Natural killer cell (primary cell): Measurements from ENCODE around the gene ABCC12. TPM values are rescaled to one million over a fixed set of nuclear protein-coding genes. Genes with fewer than 3 reads are reported as not detected.

Experiments
- ATAC-seq, 3 donors: fragments of 150-1000 bp in 2 of 3; fragments of 200-7000 bp in 1 of 3; cut with Tn5 transposase; 1 replicate in 1 of 3; 2 replicates in 2 of 3; pipeline ENCODE4 v1.10.0; 2021; ENCODE audit warnings: mild to moderate bottlenecking in 2 of 3, moderate library complexity in 2 of 3
- DNase-seq, 2 donors: peaks; one replicate each; pipeline versions ENCODE4 v3.0.0 to v3.0.0-alpha.2; 2013 to 2021; ENCODE audit warnings: mixed read lengths in 1 of 2
- H3K27ac ChIP-seq: one replicate; pipeline ENCODE4 v1.5.1; 2013; ENCODE audit warnings: mild to moderate bottlenecking, low read length
- H3K27me3 ChIP-seq: one replicate; pipeline ENCODE4 v1.6.1; 2013; ENCODE audit warnings: low read length; ENCODE audit not compliant: control insufficient read depth, insufficient read depth
- H3K36me3 ChIP-seq: one replicate; pipeline ENCODE4 v1.6.1; 2013; ENCODE audit warnings: low read length; ENCODE audit not compliant: control insufficient read depth, insufficient read depth
- H3K4me1 ChIP-seq: one replicate; pipeline ENCODE4 v1.6.1; 2013; ENCODE audit warnings: low read length; ENCODE audit not compliant: control insufficient read depth, insufficient read depth
- H3K4me3 ChIP-seq: one replicate; pipeline ENCODE4 v1.5.1; 2013; ENCODE audit warnings: low read length
- H3K9me3 ChIP-seq: one replicate; pipeline ENCODE4 v1.6.1; 2013; ENCODE audit warnings: low read length; ENCODE audit not compliant: control insufficient read depth, insufficient read depth
- H3K27ac Mint-ChIP-seq, 2 donors: one replicate each; pipeline ENCODE4 v1.8.0; 2022; ENCODE audit warnings: mild to moderate bottlenecking in 2 of 2, mixed read lengths in 2 of 2, moderate library complexity in 1 of 2
- H3K27me3 Mint-ChIP-seq, 2 donors: one replicate each; pipeline ENCODE4 v1.8.0; 2022; ENCODE audit warnings: low read depth in 2 of 2, mixed read lengths in 2 of 2
- H3K36me3 Mint-ChIP-seq: one replicate; pipeline ENCODE4 v1.8.0; 2022; ENCODE audit warnings: mixed read lengths
- H3K4me1 Mint-ChIP-seq, 2 donors: one replicate each; pipeline ENCODE4 v1.8.0; 2022; ENCODE audit warnings: mixed read lengths in 2 of 2
- H3K4me3 Mint-ChIP-seq: one replicate; pipeline ENCODE4 v1.8.0; 2022; ENCODE audit warnings: mild to moderate bottlenecking, moderate library complexity, mixed read lengths
- H3K9me3 Mint-ChIP-seq, 2 donors: one replicate each; pipeline ENCODE4 v1.8.0; 2022; ENCODE audit warnings: mixed read lengths in 2 of 2
- CTCF ChIP-seq: fragments of 200-600 bp; IDR thresholded peaks from one replicate; pipeline ENCODE4 v1.8.0; 2022; ENCODE audit warnings: antibody characterized with exemption
- WGBS: methylation state at CpG from one replicate; pipeline ENCODE4 v1.1.7; 2013; ENCODE audit warnings: missing lambda C conversion rate; ENCODE audit not compliant: insufficient coverage; 5-methylcytosine and 5-hydroxymethylcytosine counted together
- intact Hi-C: fragments of 100-400 bp; cut with micrococcal nuclease; formaldehyde crosslinking; loops from one replicate; pipeline ENCODE4 v1.14.2; 2022
- total RNA-seq, 4 donors: library from RNA; stranded (reverse); fragments of 120-200 nt in 1 of 4; gene quantifications; one replicate each; pipeline versions ENCODE4 v1.2.3 to v1.2.4, GENCODE V29; 2013 to 2022

The ABCC12 gene
- total RNA-seq, 3 donors from 2014 or later (not counting 1 experiment from before 2014, with no cell fraction given) = not detected

DNA sequence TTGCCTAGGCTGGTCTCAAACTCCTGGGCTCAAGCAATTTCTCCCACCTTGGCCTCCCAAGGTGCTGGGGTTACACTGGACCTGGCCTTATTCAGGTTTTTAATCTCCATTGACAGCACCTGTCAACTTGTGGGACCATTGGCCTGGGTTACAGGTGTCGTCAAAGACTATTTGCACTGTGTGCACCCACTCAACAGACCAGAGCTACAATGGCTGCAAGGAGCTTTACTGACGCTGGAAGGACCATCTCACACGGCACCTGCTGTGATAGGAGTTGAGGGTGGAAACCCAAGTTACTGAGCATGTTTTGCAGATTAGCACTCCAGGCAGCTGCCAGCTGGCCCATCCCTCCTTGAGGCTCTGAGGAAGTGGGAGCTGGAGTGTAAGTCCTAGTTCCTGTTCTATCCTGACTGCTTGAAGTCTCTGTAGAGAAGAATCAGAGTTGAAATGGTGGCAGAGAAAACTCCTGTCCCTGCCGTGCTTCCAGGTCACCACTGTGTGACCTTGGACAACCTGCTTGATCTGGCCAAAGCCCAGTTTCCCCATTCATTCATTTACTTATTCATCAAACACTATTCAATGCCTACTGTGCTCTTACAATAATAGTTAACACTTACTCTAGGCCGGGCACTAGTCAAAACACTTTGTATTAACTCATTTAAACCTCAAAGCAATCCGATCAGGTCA, 45.9 kb upstream of the ABCC12 start:
- Mint-ChIP-seq H3K4me1 (no peaks in the 10 kb centered on the region), H3K36me3 (no peaks in the 10 kb centered on the region), H3K27me3 (peaks cover 12 to 32% of the 10 kb centered on the region in 2 donors), H3K4me3 (no peak overlapping the region), H3K27ac (no peak overlapping the region), H3K9me3 (no peaks in the 10 kb centered on the region)
- H3K9me3 ChIP-seq = no peaks in the 10 kb centered on the region
- no peaks in the 10 kb centered on the region for H3K4me1 ChIP-seq
- no peaks in the 10 kb centered on the region for H3K27me3 ChIP-seq
- no peaks in the 10 kb centered on the region for H3K36me3 ChIP-seq
- DNase-seq = no peak
- intact Hi-C loops = no loop called here
- no peak for ATAC-seq
- TF ChIP-seq CTCF = no peak
- 84% methylated on average over 6 of the region's 6 CpGs for WGBS
- no peak overlapping the region for H3K27ac ChIP-seq
- no peak overlapping the region for H3K4me3 ChIP-seq

- no peak for DNase-seq
- no peaks in the 10 kb centered on the region for H3K9me3 Mint-ChIP-seq
Observed at GRCh38 chr16:48197294-48197693, 41.5 kb upstream of the ABCC12 start.

DNA sequence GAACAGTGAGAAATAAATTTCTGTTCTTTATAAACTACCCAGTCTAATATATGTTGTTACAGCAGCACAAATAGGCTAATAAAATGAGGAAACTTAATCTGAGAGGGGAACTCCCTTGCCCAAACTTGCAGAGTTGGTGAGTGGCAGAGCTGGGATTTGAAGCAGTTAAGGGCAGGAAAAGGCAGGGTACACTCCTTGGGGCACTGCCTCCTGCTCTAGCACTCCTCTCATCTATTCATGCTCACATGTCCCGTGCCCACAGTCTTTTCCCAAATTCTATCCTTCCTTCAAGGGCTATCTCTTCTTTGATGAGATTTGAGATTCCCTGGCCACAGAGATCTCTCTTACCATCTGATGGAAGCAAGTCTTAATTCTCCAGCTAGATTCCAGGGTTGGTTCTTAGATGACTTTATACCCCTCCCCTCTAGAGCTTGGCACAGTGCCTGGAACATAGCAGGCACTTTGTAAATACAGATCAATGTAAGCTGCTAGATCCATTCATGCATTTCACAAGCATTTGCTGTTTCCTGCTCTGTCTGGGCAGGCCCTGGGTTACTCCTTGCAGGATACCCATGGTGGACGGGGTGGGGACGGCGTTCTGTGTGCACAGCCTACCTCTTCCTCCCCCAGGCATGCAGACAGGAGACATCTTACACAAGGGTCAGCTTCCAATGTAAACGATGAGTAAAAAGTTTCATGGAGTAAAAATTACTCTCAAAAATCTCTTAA, 39.2 kb upstream of the ABCC12 start:
- Mint-ChIP-seq H3K27me3 (peaks cover 10 to 20% of the 10 kb centered on the region in 2 donors), H3K4me1 (no peaks in the 10 kb centered on the region), H3K4me3 (no peak overlapping the region), H3K36me3 (no peaks in the 10 kb centered on the region), H3K9me3 (no peaks in the 10 kb centered on the region), H3K27ac (no peak overlapping the region)
- no peaks in the 10 kb centered on the region for H3K4me1 ChIP-seq
- 88% methylated on average over 4 of the region's 5 CpGs for WGBS
- intact Hi-C loops = no loop called here
- H3K9me3 ChIP-seq = no peaks in the 10 kb centered on the region
- H3K27me3 ChIP-seq = no peaks in the 10 kb centered on the region
- H3K36me3 ChIP-seq = no peaks in the 10 kb centered on the region
- ATAC-seq (no peak), DNase-seq (no peak)
- no peak overlapping the region for H3K4me3 ChIP-seq
- H3K27ac ChIP-seq = no peak overlapping the region
- TF ChIP-seq CTCF = no peak

More at GRCh38 chr16:48197294-48197693, 41.5 kb upstream of the ABCC12 start:
- no peak overlapping the region for H3K4me3 Mint-ChIP-seq
- Histone ChIP-seq H3K36me3 (no peaks in the 10 kb centered on the region), H3K27me3 (no peaks in the 10 kb centered on the region), H3K9me3 (no peaks in the 10 kb centered on the region), H3K4me1 (no peaks in the 10 kb centered on the region), H3K4me3 (no peak overlapping the region), H3K27ac (no peak overlapping the region)
- intact Hi-C loops = no loop called here
- no peaks in the 10 kb centered on the region for H3K4me1 Mint-ChIP-seq
- TF ChIP-seq CTCF = no peak
- whole genome bisulfite sequencing = 87% methylated on average over 3 of the region's 3 CpGs
- no peaks in the 10 kb centered on the region for H3K36me3 Mint-ChIP-seq
- H3K27ac Mint-ChIP-seq = no peak overlapping the region
- peaks cover 9 to 20% of the 10 kb centered on the region in 2 donors for H3K27me3 Mint-ChIP-seq
- ATAC-seq = no peak
